ENCODE measurements around the gene ATP9B. TPM values are rescaled to one million over a fixed set of nuclear protein-coding genes. Genes with fewer than 3 reads are reported as not detected.

The ATP9B gene
- polyA plus RNA-seq, 1 of the 3 experiments (the other 2 are of a cell fraction), result 11.2 TPM

- whole genome bisulfite sequencing (ENCODE audit: low lambda C conversion rate), result 100% methylated on average over 6 of the region's 13 CpGs
- Histone ChIP-seq H3K79me2 (ENCODE audit: insufficient read depth) (no peaks in the 10 kb centered on the region), H3F3A (replicated peaks; ENCODE audit: insufficient read depth) (no peaks in the 10 kb centered on the region), H3K4me2 (no peak overlapping the region), H3K36me3 (replicated peaks in 1 of 2; ENCODE audit: control insufficient read depth in 1 of 2, insufficient read depth in 2 of 2, low read length in 1 of 2) (peaks cover 0 to 9% of the 10 kb centered on the region in 2 experiments), H2AFZ (ENCODE audit: low read depth) (no peak overlapping the region), H4K20me1 (ENCODE audit: insufficient read depth) (no peaks in the 10 kb centered on the region), H3K27ac (ENCODE audit: low read depth in 2 of 2, low read length in 1 of 2) (no peak overlapping the region), H3K4me3 (ENCODE audit: low read depth in 2 of 2, low read length in 1 of 2) (no peak overlapping the region), H3K9me3 (no peaks in the 10 kb centered on the region), H3K9me2 (no peaks in the 10 kb centered on the region), H3K4me1 (ENCODE audit: control insufficient read depth in 1 of 2, insufficient read depth in 2 of 2, low read depth in 1 of 2, low read length in 1 of 2) (no peaks in the 10 kb centered on the region; a peak in 1 of 4 replicates), H3K27me3 (ENCODE audit: insufficient read depth) (no peaks in the 10 kb centered on the region), H3K9ac (no peak overlapping the region)
- no peak for TF ChIP-seq CTCF (IDR thresholded peaks at IDR 0.05)
- no peak for TF ChIP-seq USF2 (IDR thresholded peaks at IDR 0.05; ENCODE audit: borderline replicate concordance, low read depth, low read length)
- TF ChIP-seq MEF2A (IDR thresholded peaks at IDR 0.05; ENCODE audit: borderline replicate concordance, low read depth), result no peak
- POLR2A ChIA-PET, result no interaction called here
- DNase-seq, result no peak
- CTCF ChIA-PET, result no interaction called here
These were observed 97.5 kb downstream of the ATP9B start for GRCh38 chr18:79166702-79167101.

- H3K9me3 ChIP-seq, result no peaks in the 10 kb centered on the region
- no peaks in the 10 kb centered on the region; a peak in 1 of 4 replicates for H3K4me1 ChIP-seq (ENCODE audit: control insufficient read depth in 1 of 2, insufficient read depth in 2 of 2, low read depth in 1 of 2, low read length in 1 of 2)
- no peaks in the 10 kb centered on the region for H3F3A ChIP-seq (replicated peaks; ENCODE audit: insufficient read depth)
- H3K27ac ChIP-seq (ENCODE audit: low read depth in 2 of 2, low read length in 1 of 2), result no peak overlapping the region
- no peak for DNase-seq
- WGBS (ENCODE audit: low lambda C conversion rate), result 95% methylated on average over 7 of the region's 18 CpGs
- H3K79me2 ChIP-seq (ENCODE audit: insufficient read depth), result no peaks in the 10 kb centered on the region
- no peaks in the 10 kb centered on the region for H3K9me2 ChIP-seq
- no peak for TF ChIP-seq MEF2A (IDR thresholded peaks at IDR 0.05; ENCODE audit: borderline replicate concordance, low read depth)
- TF ChIP-seq TAF1 (IDR thresholded peaks at IDR 0.05; ENCODE audit: borderline replicate concordance, low read depth, low read length), result no peak
- TF ChIP-seq SMC3 (IDR thresholded peaks at IDR 0.05; ENCODE audit: low read depth, low read length), result no peak
- no peak for TF ChIP-seq CTCF (IDR thresholded peaks at IDR 0.05)
- TF ChIP-seq IRF3 (IDR thresholded peaks at IDR 0.05; ENCODE audit: low read depth, low read length), result no peak
- TF ChIP-seq TEAD4 (IDR thresholded peaks at IDR 0.05; ENCODE audit: borderline replicate concordance, insufficient read depth), result no peak
- TF ChIP-seq FOSL2 (IDR thresholded peaks at IDR 0.05; ENCODE audit: borderline replicate concordance, low read depth), result no peak
- TF ChIP-seq USF1 (IDR thresholded peaks at IDR 0.05; ENCODE audit: borderline replicate concordance, low read depth), result no peak
- no peak for TF ChIP-seq JUND (IDR thresholded peaks at IDR 0.05)
- no peak for TF ChIP-seq POLR2AphosphoS5 (IDR thresholded peaks at IDR 0.05; ENCODE audit: low read depth, low read length)
- TF ChIP-seq FOXM1 (IDR thresholded peaks at IDR 0.05; ENCODE audit: low read depth), result no peak
- TF ChIP-seq CHD2 (IDR thresholded peaks at IDR 0.05; ENCODE audit: low read length, partially characterized antibody), result no peak
- TF ChIP-seq GABPA (IDR thresholded peaks at IDR 0.05; ENCODE audit: low read depth), result no peak
- POLR2A ChIA-PET, result no interaction called here
- no peaks in the 10 kb centered on the region for H4K20me1 ChIP-seq (ENCODE audit: insufficient read depth)
- no peaks in the 10 kb centered on the region for H3K27me3 ChIP-seq (ENCODE audit: insufficient read depth)
- no peak overlapping the region for H2AFZ ChIP-seq (ENCODE audit: low read depth)
- no peak overlapping the region for H3K4me3 ChIP-seq (ENCODE audit: low read depth in 2 of 2, low read length in 1 of 2)
- H3K4me2 ChIP-seq, result no peak overlapping the region
- H3K9ac ChIP-seq, result no peak overlapping the region
- CTCF ChIA-PET, result no interaction called here
- peaks cover 0 to 9% of the 10 kb centered on the region in 2 experiments for H3K36me3 ChIP-seq (replicated peaks in 1 of 2; ENCODE audit: control insufficient read depth in 1 of 2, insufficient read depth in 2 of 2, low read length in 1 of 2)
These were observed 98.5 kb downstream of the ATP9B start for GRCh38 chr18:79167526-79168190.
